Neutrophil (primary cell): ENCODE data around the gene DBNDD2.

Source experiments
- H3K27ac ChIP-seq: fragments of 200-600 bp; sonication (generic); 2 replicates; pipeline ENCODE4 v1.5.1; 2016; ENCODE audit warnings: mild to moderate bottlenecking, moderate library complexity
- H3K27me3 ChIP-seq: fragments of 200-600 bp; sonication (generic); 2 replicates; pipeline ENCODE4 v1.6.0; 2016; ENCODE audit warnings: mild to moderate bottlenecking
- H3K36me3 ChIP-seq: fragments of 200-600 bp; sonication (generic); 2 replicates; pipeline ENCODE4 v1.5.1; 2017
- H3K4me1 ChIP-seq, 2 experiments: fragments of 200-600 bp in 1 of 2; sonication (generic) in 1 of 2; 1 replicate in 1 of 2; 2 replicates in 1 of 2; pipeline versions ENCODE4 v1.5.1 to v1.6.1; 2013 to 2016; ENCODE audit warnings: low read depth in 1 of 2, low read length in 1 of 2, mild to moderate bottlenecking in 1 of 2, moderate library complexity in 1 of 2; ENCODE audit not compliant: control insufficient read depth in 1 of 2, insufficient read depth in 1 of 2
- H3K4me3 ChIP-seq, 2 experiments: fragments of 200-600 bp in 1 of 2; sonication (generic) in 1 of 2; 1 replicate in 1 of 2; 2 replicates in 1 of 2; pipeline ENCODE4 v1.5.1; 2013 to 2016; ENCODE audit warnings: low read depth in 1 of 2, low read length in 1 of 2, mild to moderate bottlenecking in 1 of 2, moderate library complexity in 1 of 2
- H3K9me3 ChIP-seq: fragments of 200-600 bp; sonication (generic); 2 replicates; pipeline ENCODE4 v1.5.1; 2016
- CTCF ChIP-seq: fragments of 200-600 bp; sonication (generic); IDR thresholded peaks from 2 replicates; pipeline ENCODE4 v1.5.1; 2016; ENCODE audit warnings: antibody characterized with exemption

The DBNDD2 gene

GRCh38 chr20:45367126-45367525, 41.0 kb upstream of the DBNDD2 start:
- Histone ChIP-seq H3K4me1 (peaks cover 38 to 41% of the 10 kb centered on the region in 2 experiments), H3K36me3 (peaks cover 30% of the 10 kb centered on the region), H3K27me3 (no peaks in the 10 kb centered on the region), H3K9me3 (no peaks in the 10 kb centered on the region), H3K4me3 (no peak overlapping the region), H3K27ac (peak overlapping the region; percentile 81)
- no peak for TF ChIP-seq CTCF

GRCh38 chr20:45368221-45368980, 39.7 kb upstream of the DBNDD2 start:
- H3K4me1 ChIP-seq = peaks cover 41 to 43% of the 10 kb centered on the region in 2 experiments
- peak overlapping the region; percentile 81 for H3K27ac ChIP-seq
- no peak for TF ChIP-seq CTCF
- H3K36me3 ChIP-seq = peaks cover 30% of the 10 kb centered on the region
- no peaks in the 10 kb centered on the region for H3K9me3 ChIP-seq
- peak overlapping the region in 1 of 2 experiments; percentile 22 for H3K4me3 ChIP-seq
- peaks cover 10% of the 10 kb centered on the region for H3K27me3 ChIP-seq

- no peak for TF ChIP-seq CTCF
These were observed 37.4 kb upstream of the DBNDD2 start for GRCh38 chr20:45370571-45371160.

GRCh38 chr20:45372241-45372640, 35.8 kb upstream of the DBNDD2 start:
- Histone ChIP-seq H3K27ac (no peak overlapping the region), H3K4me3 (no peak overlapping the region), H3K9me3 (no peaks in the 10 kb centered on the region), H3K36me3 (peaks cover 7% of the 10 kb centered on the region), H3K4me1 (peaks cover 37 to 41% of the 10 kb centered on the region in 2 experiments), H3K27me3 (peaks cover 10% of the 10 kb centered on the region)
- TF ChIP-seq CTCF = no peak

More at GRCh38 chr20:45370571-45371160, 37.4 kb upstream of the DBNDD2 start:
- Histone ChIP-seq H3K27me3 (peaks cover 10% of the 10 kb centered on the region), H3K27ac (no peak overlapping the region), H3K9me3 (no peaks in the 10 kb centered on the region), H3K36me3 (peaks cover 22% of the 10 kb centered on the region), H3K4me1 (peaks cover 38 to 41% of the 10 kb centered on the region in 2 experiments), H3K4me3 (no peak overlapping the region)

GRCh38 chr20:45372646-45373352, 35.3 kb upstream of the DBNDD2 start:
- Histone ChIP-seq H3K36me3 (peaks cover under 1% of the 10 kb centered on the region), H3K4me1 (peaks cover 31 to 37% of the 10 kb centered on the region in 2 experiments), H3K4me3 (peak overlapping the region in 1 of 2 experiments; percentile 63), H3K27ac (peak overlapping the region; percentile 50), H3K27me3 (peaks cover 10% of the 10 kb centered on the region), H3K9me3 (no peaks in the 10 kb centered on the region)
- no peak for TF ChIP-seq CTCF
